Measurements from ENCODE around the gene TOMM6.

DNA sequence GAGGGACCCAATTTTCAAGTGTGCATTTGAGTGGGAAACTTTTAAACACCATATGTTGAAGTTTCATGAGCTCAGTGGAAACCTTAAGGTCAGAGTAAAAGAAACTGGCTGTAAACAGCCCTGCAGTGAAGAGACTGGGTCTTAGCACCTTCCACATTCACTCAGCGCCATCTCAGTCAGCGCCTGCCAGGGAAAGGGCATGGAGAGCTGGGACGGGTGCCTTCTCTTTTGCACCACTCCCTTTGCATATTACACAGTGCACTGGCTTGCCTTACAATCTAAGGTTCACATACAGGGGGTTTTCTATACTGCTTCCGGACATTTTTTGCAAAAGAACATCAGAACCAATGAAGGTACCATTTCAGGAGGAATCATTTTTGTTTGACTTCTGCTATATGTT is 4.5 kb downstream of the TOMM6 start:
- TF ChIP-seq EZH2phosphoT487 (IDR thresholded peaks at IDR 0.05; ENCODE audit: borderline replicate concordance, low read depth, low read length): no peak
- TF ChIP-seq, protein P1, sequence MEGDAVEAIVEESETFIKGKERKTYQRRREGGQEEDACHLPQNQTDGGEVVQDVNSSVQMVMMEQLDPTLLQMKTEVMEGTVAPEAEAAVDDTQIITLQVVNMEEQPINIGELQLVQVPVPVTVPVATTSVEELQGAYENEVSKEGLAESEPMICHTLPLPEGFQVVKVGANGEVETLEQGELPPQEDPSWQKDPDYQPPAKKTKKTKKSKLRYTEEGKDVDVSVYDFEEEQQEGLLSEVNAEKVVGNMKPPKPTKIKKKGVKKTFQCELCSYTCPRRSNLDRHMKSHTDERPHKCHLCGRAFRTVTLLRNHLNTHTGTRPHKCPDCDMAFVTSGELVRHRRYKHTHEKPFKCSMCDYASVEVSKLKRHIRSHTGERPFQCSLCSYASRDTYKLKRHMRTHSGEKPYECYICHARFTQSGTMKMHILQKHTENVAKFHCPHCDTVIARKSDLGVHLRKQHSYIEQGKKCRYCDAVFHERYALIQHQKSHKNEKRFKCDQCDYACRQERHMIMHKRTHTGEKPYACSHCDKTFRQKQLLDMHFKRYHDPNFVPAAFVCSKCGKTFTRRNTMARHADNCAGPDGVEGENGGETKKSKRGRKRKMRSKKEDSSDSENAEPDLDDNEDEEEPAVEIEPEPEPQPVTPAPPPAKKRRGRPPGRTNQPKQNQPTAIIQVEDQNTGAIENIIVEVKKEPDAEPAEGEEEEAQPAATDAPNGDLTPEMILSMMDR (conservative IDR thresholded peaks at IDR 0.05; ENCODE audit: low read length): no peak

Data from OCI-LY7 (cell line).